IMR-90 (cell line): ENCODE data around the gene IL17REL. TPM values are rescaled to one million over a fixed set of nuclear protein-coding genes. Genes with fewer than 3 reads are reported as not detected.

Experiments
- MXI1 ChIP-seq: IDR thresholded peaks from 2 replicates; pipeline ENCODE4 v1.6.1; 2012; ENCODE audit warnings: low read depth, mild to moderate bottlenecking, low read length, moderate library complexity, borderline replicate concordance
- RFX5 ChIP-seq: IDR thresholded peaks from 2 replicates; pipeline ENCODE4 v1.8.0; 2012; ENCODE audit warnings: low read depth, mild to moderate bottlenecking, low read length, moderate library complexity
- SMC3 ChIP-seq: fragments of 150-350 bp; IDR thresholded peaks from 2 replicates; pipeline ENCODE4 v1.6.1; 2016; ENCODE audit warnings: low read depth, mild to moderate bottlenecking, antibody characterized with exemption, low read length, moderate library complexity
- polyA plus RNA-seq, 3 experiments: library from polyadenylated mRNA; depleted of rRNA; stranded (reverse); fragments of >200 nt; gene quantifications; 2 replicates each; pipeline ENCODE4 v1.2.3, GENCODE V29; 2012; ENCODE audit warnings: low replicate concordance in 1 of 3
- total RNA-seq: library from RNA; depleted of rRNA; stranded (reverse); fragments of >200 nt; gene quantifications from 2 replicates; pipeline ENCODE4 v1.2.3, GENCODE V29; 2012
- TF ChIP-seq, protein P1 (sequence below): conservative IDR thresholded peaks from 2 replicates; pipeline ENCODE4 v1.5.1; 2012; ENCODE audit warnings: mild to moderate bottlenecking, low read depth, low read length, improper control_type of control experiment

IL17REL gene
- total and polyA plus RNA-seq, 2 of the 4 experiments (the other 2 are of a cell fraction), result not detected

- TF ChIP-seq, protein P1, sequence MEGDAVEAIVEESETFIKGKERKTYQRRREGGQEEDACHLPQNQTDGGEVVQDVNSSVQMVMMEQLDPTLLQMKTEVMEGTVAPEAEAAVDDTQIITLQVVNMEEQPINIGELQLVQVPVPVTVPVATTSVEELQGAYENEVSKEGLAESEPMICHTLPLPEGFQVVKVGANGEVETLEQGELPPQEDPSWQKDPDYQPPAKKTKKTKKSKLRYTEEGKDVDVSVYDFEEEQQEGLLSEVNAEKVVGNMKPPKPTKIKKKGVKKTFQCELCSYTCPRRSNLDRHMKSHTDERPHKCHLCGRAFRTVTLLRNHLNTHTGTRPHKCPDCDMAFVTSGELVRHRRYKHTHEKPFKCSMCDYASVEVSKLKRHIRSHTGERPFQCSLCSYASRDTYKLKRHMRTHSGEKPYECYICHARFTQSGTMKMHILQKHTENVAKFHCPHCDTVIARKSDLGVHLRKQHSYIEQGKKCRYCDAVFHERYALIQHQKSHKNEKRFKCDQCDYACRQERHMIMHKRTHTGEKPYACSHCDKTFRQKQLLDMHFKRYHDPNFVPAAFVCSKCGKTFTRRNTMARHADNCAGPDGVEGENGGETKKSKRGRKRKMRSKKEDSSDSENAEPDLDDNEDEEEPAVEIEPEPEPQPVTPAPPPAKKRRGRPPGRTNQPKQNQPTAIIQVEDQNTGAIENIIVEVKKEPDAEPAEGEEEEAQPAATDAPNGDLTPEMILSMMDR, result no peak
- TF ChIP-seq SMC3 (no peak), MXI1 (no peak), RFX5 (no peak)
These were observed 36.8 kb downstream of the IL17REL start (continued) for GRCh38 chr22:49975543-49976389.
